Measurements from ENCODE around the gene SLC16A5.

GRCh38 chr17:75130059-75130631 lies 42.4 kb downstream of the SLC16A5 start:
- TF ChIP-seq POLR2A (IDR thresholded peaks at IDR 0.05) (no peak), CTCF (IDR thresholded peaks at IDR 0.05) (no peak)
